Vagina (tissue), 2 donors: Measurements from ENCODE around the gene IRF6. TPM values are rescaled to one million over a fixed set of nuclear protein-coding genes. Genes with fewer than 3 reads are reported as not detected.

ENCODE experiments used
- DNase-seq, 2 donors: peaks; one replicate each; pipeline ENCODE4 v3.0.0-alpha.2; 2017; ENCODE audit errors: extremely low spot score in 2 of 2
- H3K27ac ChIP-seq: fragments of 200-600 bp; sonication (generic); one replicate; pipeline ENCODE4 v1.5.1; 2019
- H3K27me3 ChIP-seq: fragments of 200-600 bp; sonication (generic); one replicate; pipeline ENCODE4 v1.5.1; 2019
- H3K36me3 ChIP-seq, 2 donors: fragments of 200-600 bp; sonication (generic); one replicate each; pipeline ENCODE4 v1.5.1; 2017 to 2019
- H3K4me1 ChIP-seq: fragments of 200-600 bp; sonication (generic); one replicate; pipeline ENCODE4 v1.5.1; 2019
- H3K4me3 ChIP-seq, 2 donors: fragments of 200-600 bp; sonication (generic); 1 replicate in 1 of 2; 2 replicates in 1 of 2; pipeline ENCODE4 v1.5.1; 2016 to 2019
- H3K9me3 ChIP-seq: fragments of 200-600 bp; sonication (generic); one replicate; pipeline ENCODE4 v1.5.1; 2019
- POLR2A ChIP-seq, 2 donors: fragments of 450-650 bp; IDR thresholded peaks; one replicate each; pipeline ENCODE4 v1.6.1; 2017; ENCODE audit warnings: antibody characterized with exemption in 2 of 2, mild to moderate bottlenecking in 2 of 2, moderate library complexity in 2 of 2
- POLR2AphosphoS5 ChIP-seq, 2 donors: sonication (generic); formaldehyde crosslinking; IDR thresholded peaks; one replicate each; pipeline ENCODE4 v1.9.0; 2017; ENCODE audit warnings: antibody characterized with exemption in 2 of 2, mild to moderate bottlenecking in 2 of 2, low read depth in 1 of 2; ENCODE audit not compliant: insufficient read depth in 1 of 2
- intact Hi-C: fragments of 100-400 bp; cut with DNase I; formaldehyde crosslinking; loops from one replicate; pipeline ENCODE4 v1.15.1; 2023
- total RNA-seq: library from RNA; depleted of rRNA; stranded (reverse); fragments of >200 nt; gene quantifications from one replicate; pipeline ENCODE4 v1.2.3, GENCODE V29; 2016
- TF ChIP-seq, protein P1 (sequence below), 3 experiments: fragments of 450-650 bp in 2 of 3; fragments of 200-600 bp in 1 of 3; sonication (generic) in 1 of 3; IDR thresholded peaks; one replicate each; pipeline ENCODE4 v1.5.1; 2017 to 2019; ENCODE audit warnings: antibody characterized with exemption in 3 of 3, mild to moderate bottlenecking in 2 of 3, moderate library complexity in 2 of 3

IRF6 gene
- total RNA-seq, 1 donor from 2014 or later = 83.5 TPM

- no peaks in the 10 kb centered on the region for H3K9me3 ChIP-seq
- H3K36me3 ChIP-seq = no peaks in the 10 kb centered on the region
- peak overlapping the region; percentile 13 for H3K27ac ChIP-seq
- intact Hi-C loops = no loop called here
- TF ChIP-seq POLR2A (IDR thresholded peaks at IDR 0.05) = no peak
- TF ChIP-seq, protein P1, sequence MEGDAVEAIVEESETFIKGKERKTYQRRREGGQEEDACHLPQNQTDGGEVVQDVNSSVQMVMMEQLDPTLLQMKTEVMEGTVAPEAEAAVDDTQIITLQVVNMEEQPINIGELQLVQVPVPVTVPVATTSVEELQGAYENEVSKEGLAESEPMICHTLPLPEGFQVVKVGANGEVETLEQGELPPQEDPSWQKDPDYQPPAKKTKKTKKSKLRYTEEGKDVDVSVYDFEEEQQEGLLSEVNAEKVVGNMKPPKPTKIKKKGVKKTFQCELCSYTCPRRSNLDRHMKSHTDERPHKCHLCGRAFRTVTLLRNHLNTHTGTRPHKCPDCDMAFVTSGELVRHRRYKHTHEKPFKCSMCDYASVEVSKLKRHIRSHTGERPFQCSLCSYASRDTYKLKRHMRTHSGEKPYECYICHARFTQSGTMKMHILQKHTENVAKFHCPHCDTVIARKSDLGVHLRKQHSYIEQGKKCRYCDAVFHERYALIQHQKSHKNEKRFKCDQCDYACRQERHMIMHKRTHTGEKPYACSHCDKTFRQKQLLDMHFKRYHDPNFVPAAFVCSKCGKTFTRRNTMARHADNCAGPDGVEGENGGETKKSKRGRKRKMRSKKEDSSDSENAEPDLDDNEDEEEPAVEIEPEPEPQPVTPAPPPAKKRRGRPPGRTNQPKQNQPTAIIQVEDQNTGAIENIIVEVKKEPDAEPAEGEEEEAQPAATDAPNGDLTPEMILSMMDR (IDR thresholded peaks at IDR 0.05) = no peak
- no peak for TF ChIP-seq POLR2AphosphoS5 (IDR thresholded peaks at IDR 0.05; ENCODE audit: insufficient read depth in 1 of 2, low read depth in 1 of 2)
- DNase-seq = no peak
- H3K27me3 ChIP-seq = no peaks in the 10 kb centered on the region
- H3K4me1 ChIP-seq = peaks cover 15% of the 10 kb centered on the region
- H3K4me3 ChIP-seq = peak overlapping the region in 1 of 2 donors; percentile 26
Observed at GRCh38 chr1:209768354-209768774, 37.6 kb downstream of the IRF6 start.

DNA sequence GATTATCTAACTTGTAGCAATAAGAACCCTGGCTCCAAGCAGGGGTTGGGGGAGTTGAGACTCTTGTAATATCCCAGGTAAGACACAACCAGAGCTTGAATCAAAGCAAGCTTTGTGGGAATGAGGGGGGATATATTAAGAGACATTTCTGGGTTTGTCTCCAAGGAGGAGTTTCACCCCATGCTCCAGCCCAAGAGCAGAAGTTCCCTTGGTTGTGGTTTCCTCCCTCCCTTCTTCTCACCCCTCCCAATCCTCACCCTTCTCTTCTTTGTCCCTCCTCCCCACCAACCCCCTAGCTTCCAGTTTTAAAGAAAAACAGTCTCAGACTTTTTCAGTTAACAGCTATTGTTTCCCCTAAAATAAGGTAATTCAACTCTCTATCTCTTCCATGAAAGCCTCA lies 38.2 kb downstream of the IRF6 start:
- intact Hi-C loops = no loop called here
- TF ChIP-seq POLR2AphosphoS5 (IDR thresholded peaks at IDR 0.05; ENCODE audit: insufficient read depth in 1 of 2, low read depth in 1 of 2) (no peak), POLR2A (IDR thresholded peaks at IDR 0.05) (no peak)
- TF ChIP-seq, protein P1 (IDR thresholded peaks at IDR 0.05) = no peak
- Histone ChIP-seq H3K27ac (no peak overlapping the region), H3K36me3 (no peaks in the 10 kb centered on the region), H3K27me3 (no peaks in the 10 kb centered on the region), H3K4me3 (no peak overlapping the region), H3K9me3 (no peaks in the 10 kb centered on the region), H3K4me1 (peaks cover 15% of the 10 kb centered on the region)
- DNase-seq = no peak

DNA sequence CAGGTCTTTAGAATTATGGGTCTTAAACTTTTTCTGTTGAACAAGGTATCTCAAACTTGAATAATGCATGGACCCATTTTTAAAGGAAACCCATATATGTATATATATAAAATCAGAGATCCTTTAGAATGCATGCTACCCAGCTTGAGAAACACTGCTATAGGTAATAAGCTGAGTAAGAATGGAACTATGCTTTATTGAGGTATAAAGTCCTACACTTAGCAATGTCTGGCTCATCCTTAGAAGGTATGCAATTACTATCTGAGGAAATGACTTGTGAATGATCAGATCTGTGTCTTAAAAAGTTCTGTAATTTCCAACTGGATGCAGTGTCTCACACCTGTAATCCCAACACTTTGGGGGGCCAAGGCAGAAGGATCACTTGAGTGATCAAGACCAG lies 38.8 kb downstream of the IRF6 start:
- intact Hi-C loops = no loop called here
- Histone ChIP-seq H3K4me1 (peaks cover 15% of the 10 kb centered on the region), H3K27me3 (no peaks in the 10 kb centered on the region), H3K36me3 (no peaks in the 10 kb centered on the region), H3K9me3 (no peaks in the 10 kb centered on the region), H3K27ac (no peak overlapping the region), H3K4me3 (no peak overlapping the region)
- no peak for DNase-seq
- TF ChIP-seq POLR2AphosphoS5 (IDR thresholded peaks at IDR 0.05; ENCODE audit: insufficient read depth in 1 of 2, low read depth in 1 of 2) (no peak), POLR2A (IDR thresholded peaks at IDR 0.05) (no peak)
- TF ChIP-seq, protein P1 (IDR thresholded peaks at IDR 0.05) = no peak

- peaks cover 15% of the 10 kb centered on the region for H3K4me1 ChIP-seq
- no peak overlapping the region for H3K4me3 ChIP-seq
- intact Hi-C loops = no loop called here
- no peaks in the 10 kb centered on the region for H3K9me3 ChIP-seq
- H3K27me3 ChIP-seq = no peaks in the 10 kb centered on the region
- DNase-seq = no peak
- no peak overlapping the region for H3K27ac ChIP-seq
- TF ChIP-seq POLR2A (IDR thresholded peaks at IDR 0.05) (no peak), POLR2AphosphoS5 (IDR thresholded peaks at IDR 0.05; ENCODE audit: insufficient read depth in 1 of 2, low read depth in 1 of 2) (no peak)
- TF ChIP-seq, protein P1 (IDR thresholded peaks at IDR 0.05) = no peak
- no peaks in the 10 kb centered on the region for H3K36me3 ChIP-seq
Observed at GRCh38 chr1:209766051-209766450, 39.9 kb downstream of the IRF6 start.

DNA sequence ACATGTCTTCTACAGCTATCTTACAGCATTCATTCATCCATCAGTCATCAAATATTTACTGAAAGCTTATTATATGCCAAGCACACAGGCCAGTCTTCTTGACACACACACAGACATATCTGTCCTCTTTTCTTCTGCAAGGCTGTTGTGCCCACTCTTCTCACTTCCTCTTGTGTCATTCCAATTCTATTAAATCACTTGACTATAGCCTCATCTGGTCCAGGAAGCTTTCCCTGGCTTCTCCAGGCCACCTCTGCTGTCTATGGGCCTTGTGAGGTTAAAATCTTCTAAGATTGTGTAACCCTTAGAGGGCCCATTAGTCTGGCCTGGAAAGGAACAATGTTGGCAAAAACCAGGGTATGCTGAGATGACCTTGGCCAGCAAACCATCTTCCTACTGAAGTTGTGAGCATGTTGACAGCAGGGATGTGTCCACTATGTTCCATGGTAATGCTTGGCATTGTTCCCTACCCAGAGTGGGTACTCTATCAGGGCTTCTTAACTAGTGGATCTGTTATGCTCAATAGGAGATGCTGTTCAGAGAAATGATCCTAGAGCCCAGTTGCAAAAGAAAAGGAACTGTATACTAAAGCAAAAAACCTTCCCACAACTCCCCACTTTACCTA lies 44.8 kb downstream of the IRF6 start:
- TF ChIP-seq, protein P1 (IDR thresholded peaks at IDR 0.05) = no peak
- no peak for TF ChIP-seq POLR2A (IDR thresholded peaks at IDR 0.05)
- no peak for TF ChIP-seq POLR2AphosphoS5 (IDR thresholded peaks at IDR 0.05; ENCODE audit: insufficient read depth in 1 of 2, low read depth in 1 of 2)
- intact Hi-C loops = no loop called here
- DNase-seq = no peak
- H3K4me1 ChIP-seq = no peaks in the 10 kb centered on the region
- H3K27ac ChIP-seq = no peak overlapping the region
- H3K9me3 ChIP-seq = no peaks in the 10 kb centered on the region
- H3K36me3 ChIP-seq = no peaks in the 10 kb centered on the region
- no peaks in the 10 kb centered on the region for H3K27me3 ChIP-seq
- no peak overlapping the region for H3K4me3 ChIP-seq
